ENCODE measurements around the gene RPL37A. TPM values are rescaled to one million over a fixed set of nuclear protein-coding genes. Genes with fewer than 3 reads are reported as not detected.
"Not testable (repeated sequence)": the region's sequence is repeated elsewhere in the genome, so short reads cannot be mapped to it uniquely, and the experiment has no call there.

RPL37A gene
- total RNA-seq, 1 donor from 2014 or later = 7,363 TPM

DNA sequence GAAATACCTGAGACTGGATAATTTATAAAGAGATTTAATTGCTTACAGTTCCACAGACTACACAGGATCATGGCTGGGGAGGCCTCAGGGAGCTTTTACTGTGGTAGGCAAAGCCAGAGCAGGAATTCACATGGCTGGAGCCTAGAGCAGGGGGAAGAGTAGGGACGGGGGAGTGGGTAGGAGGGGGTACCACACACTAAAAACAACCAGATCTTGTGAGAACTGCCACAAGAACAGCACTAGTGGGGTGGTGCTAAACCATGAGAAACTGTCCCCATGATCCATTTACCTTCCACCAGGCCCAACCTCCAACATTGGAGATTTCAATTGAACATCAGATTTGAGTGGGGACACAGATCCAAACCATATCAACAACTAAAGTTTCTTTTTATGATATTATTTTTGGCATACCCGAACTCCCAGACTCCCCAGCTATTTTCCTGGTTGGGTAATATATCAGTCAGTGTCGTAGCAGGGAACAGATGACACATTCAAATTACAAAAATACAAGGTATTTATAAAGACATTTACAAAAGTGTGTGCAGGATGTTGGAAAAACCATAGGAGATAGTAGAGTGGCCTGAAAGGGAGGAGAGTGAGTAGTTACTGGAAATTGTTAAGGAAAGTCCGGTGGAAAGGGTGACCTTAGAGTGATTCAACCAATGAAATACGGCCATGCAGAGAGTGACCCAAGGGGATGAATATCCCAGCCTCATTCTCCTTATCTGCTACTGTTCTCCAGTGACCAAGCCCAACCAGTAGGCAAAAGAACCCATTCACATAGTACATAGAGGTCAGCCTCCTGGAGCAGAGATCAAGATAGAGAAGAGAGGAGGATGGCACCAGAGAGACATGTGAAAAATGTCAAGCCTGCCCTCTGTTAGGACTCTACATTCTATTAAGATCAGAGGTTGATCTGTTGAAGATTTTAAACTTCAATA, 8.8 kb downstream of the RPL37A start:
- Histone ChIP-seq H3K4me1 (ENCODE audit: control insufficient read depth in 3 of 3, insufficient read depth in 3 of 3, low read length in 3 of 3) (peaks cover 0 to 6% (median 4%) of the 10 kb centered on the region in 3 donors), H3K36me3 (ENCODE audit: control insufficient read depth in 3 of 3, insufficient read depth in 3 of 3, low read length in 3 of 3) (peaks cover 7 to 11% (median 9%) of the 10 kb centered on the region in 3 donors), H3K27me3 (ENCODE audit: control insufficient read depth in 3 of 3, insufficient read depth in 3 of 3, low read length in 3 of 3) (no peaks in the 10 kb centered on the region), H3K27ac (ENCODE audit: low read depth, low read length) (no peak overlapping the region), H3K4me3 (ENCODE audit: low read length in 3 of 3) (no peak overlapping the region), H3K9me3 (ENCODE audit: control insufficient read depth in 3 of 3, low read length in 3 of 3) (no peaks in the 10 kb centered on the region), H3K9ac (ENCODE audit: low read depth in 1 of 3, low read length in 3 of 3) (no peak overlapping the region)

DNA sequence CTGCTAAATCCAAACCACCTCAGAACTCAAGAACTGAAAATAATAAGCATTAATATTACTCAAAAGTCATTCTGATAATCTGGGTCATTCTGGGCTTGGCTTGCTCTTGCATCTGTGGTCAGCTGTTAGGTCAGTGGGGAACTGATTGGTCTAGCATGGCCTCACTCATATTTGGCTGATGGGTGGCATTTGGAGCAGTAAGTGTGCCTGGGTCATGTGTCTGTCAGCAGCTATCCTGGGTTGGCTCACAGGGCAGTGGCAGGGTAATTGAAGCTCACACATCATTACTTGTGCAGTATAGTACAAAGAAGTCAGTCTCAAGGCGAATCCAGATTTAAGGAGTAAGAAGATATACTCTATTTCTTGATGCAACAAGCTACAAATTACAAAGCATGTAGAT, 9.6 kb downstream of the RPL37A start:
- no peak overlapping the region for H3K9ac ChIP-seq (ENCODE audit: low read depth in 1 of 3, low read length in 3 of 3)
- no peaks in the 10 kb centered on the region for H3K9me3 ChIP-seq (ENCODE audit: control insufficient read depth in 3 of 3, low read length in 3 of 3)
- H3K4me3 ChIP-seq (ENCODE audit: low read length in 3 of 3) = no peak overlapping the region
- H3K27ac ChIP-seq (ENCODE audit: low read depth, low read length) = no peak overlapping the region
- peaks cover 0 to 3% (median 2%) of the 10 kb centered on the region in 3 donors for H3K36me3 ChIP-seq (ENCODE audit: control insufficient read depth in 3 of 3, insufficient read depth in 3 of 3, low read length in 3 of 3)
- peaks cover 0 to 6% (median 4%) of the 10 kb centered on the region in 3 donors for H3K4me1 ChIP-seq (ENCODE audit: control insufficient read depth in 3 of 3, insufficient read depth in 3 of 3, low read length in 3 of 3)
- no peaks in the 10 kb centered on the region for H3K27me3 ChIP-seq (ENCODE audit: control insufficient read depth in 3 of 3, insufficient read depth in 3 of 3, low read length in 3 of 3)

DNA sequence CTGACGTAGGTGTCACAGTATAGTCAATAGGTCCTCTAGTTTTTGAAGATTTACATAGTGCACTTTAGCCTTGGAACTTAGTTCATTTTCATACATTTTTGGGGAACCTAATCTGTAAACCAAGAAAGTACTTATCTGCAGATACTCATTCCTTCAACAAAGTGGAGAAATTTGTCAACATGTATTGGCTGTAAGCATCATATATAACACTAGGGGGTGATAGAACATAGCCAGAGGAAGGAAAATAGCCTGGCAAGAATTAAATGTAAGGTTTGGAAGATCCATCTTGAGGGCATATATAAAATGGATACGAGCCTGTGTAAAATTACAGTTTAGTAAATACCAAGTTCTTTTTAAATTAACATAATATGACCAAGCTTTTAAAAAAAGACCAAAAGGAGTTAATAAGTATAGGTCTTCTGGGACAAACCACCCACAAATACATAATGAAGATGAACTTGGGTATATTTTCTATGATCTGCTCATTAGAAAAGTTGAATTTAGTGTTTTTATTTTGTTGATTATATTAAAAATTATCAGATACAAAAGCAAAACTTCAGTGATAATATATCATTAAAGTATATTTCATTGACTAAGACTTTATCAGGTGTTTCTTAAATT, 18.2 kb downstream of the RPL37A start:
- Histone ChIP-seq H3K9ac (ENCODE audit: low read depth in 1 of 3, low read length in 3 of 3) (no peak overlapping the region), H3K36me3 (ENCODE audit: control insufficient read depth in 3 of 3, insufficient read depth in 3 of 3, low read length in 3 of 3) (no peaks in the 10 kb centered on the region), H3K27ac (ENCODE audit: low read depth, low read length) (no peak overlapping the region), H3K4me1 (ENCODE audit: control insufficient read depth in 3 of 3, insufficient read depth in 3 of 3, low read length in 3 of 3) (no peaks in the 10 kb centered on the region), H3K9me3 (ENCODE audit: control insufficient read depth in 3 of 3, low read length in 3 of 3) (no peaks in the 10 kb centered on the region), H3K4me3 (ENCODE audit: low read length in 3 of 3) (no peak overlapping the region), H3K27me3 (ENCODE audit: control insufficient read depth in 3 of 3, insufficient read depth in 3 of 3, low read length in 3 of 3) (no peaks in the 10 kb centered on the region)

DNA sequence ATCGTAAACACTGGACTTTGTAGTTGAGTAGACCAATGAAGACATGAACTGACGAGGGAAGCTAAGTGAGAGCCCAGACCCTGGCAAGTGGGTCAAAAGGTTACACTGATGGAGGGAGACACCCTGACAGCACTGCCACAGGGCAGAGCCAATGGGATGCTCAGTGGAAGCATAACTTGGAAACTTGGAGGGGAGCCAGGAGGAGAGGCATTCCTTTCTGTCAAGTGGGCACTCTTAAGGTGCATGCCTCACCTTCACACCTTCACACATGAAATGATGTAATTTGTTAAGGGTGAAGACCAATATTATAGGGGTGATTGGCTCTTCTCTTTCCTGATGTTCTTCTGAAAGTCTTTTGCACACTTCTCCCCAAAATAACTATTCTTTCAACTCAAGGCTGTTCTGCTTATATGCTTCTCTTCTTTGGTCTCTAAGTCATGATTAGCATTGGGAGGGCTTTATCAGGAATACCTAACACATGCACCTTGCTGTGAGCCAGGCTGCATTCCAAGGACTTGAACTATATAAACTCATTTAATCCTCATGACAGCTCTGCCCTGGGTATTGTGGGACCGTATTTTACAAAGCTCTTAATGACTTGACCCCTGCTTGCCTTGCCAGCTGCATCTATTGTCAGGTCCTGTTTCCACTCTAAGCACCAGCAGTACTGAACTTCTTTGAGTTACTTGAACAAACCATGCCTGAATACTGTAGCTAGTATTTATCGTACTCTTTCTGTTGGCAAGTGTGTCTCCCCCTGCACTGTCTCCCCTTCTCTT, 19.0 kb downstream of the RPL37A start:
- Histone ChIP-seq H3K27me3 (ENCODE audit: control insufficient read depth in 3 of 3, insufficient read depth in 3 of 3, low read length in 3 of 3) (no peaks in the 10 kb centered on the region), H3K4me3 (ENCODE audit: low read length in 3 of 3) (no peak overlapping the region), H3K4me1 (ENCODE audit: control insufficient read depth in 3 of 3, insufficient read depth in 3 of 3, low read length in 3 of 3) (no peaks in the 10 kb centered on the region), H3K36me3 (ENCODE audit: control insufficient read depth in 3 of 3, insufficient read depth in 3 of 3, low read length in 3 of 3) (no peaks in the 10 kb centered on the region), H3K9me3 (ENCODE audit: control insufficient read depth in 3 of 3, low read length in 3 of 3) (no peaks in the 10 kb centered on the region), H3K27ac (ENCODE audit: low read depth, low read length) (no peak overlapping the region), H3K9ac (ENCODE audit: low read depth in 1 of 3, low read length in 3 of 3) (no peak overlapping the region)

DNA sequence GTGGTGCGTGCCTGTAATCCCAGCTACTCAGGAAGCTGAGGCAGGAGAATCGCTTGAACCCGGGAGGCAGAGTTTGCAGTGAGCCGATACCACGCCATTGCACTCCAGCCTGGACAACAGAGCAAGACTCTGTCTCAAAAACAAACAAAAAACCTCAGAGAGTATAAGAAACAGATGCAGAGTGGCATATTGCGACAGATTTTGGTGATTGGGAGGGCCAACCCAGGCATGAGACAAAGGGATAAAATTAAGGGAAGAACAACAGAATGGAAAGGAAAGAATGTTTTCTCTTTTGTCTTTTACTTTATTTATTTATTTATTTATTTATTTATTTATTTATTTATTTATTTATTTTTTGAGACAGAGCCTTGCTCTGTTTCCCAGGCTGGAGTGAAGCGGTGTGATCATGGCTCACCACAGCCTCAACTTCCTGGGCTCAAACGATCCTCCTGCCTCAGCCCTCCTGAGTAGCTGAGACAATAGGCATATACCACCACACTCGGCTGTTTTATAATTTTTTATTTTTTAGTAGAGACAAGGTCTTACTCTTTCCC, 20.0 kb downstream of the RPL37A start:
- not testable (repeated sequence) for H3K9ac ChIP-seq (ENCODE audit: low read depth in 1 of 3, low read length in 3 of 3); H3K36me3 ChIP-seq (ENCODE audit: control insufficient read depth in 3 of 3, insufficient read depth in 3 of 3, low read length in 3 of 3); H3K4me3 ChIP-seq (ENCODE audit: low read length in 3 of 3); H3K4me1 ChIP-seq (ENCODE audit: control insufficient read depth in 3 of 3, insufficient read depth in 3 of 3, low read length in 3 of 3); H3K27me3 ChIP-seq (ENCODE audit: control insufficient read depth in 3 of 3, insufficient read depth in 3 of 3, low read length in 3 of 3); H3K27ac ChIP-seq (ENCODE audit: low read depth, low read length); H3K9me3 ChIP-seq (ENCODE audit: control insufficient read depth in 3 of 3, low read length in 3 of 3)

DNA sequence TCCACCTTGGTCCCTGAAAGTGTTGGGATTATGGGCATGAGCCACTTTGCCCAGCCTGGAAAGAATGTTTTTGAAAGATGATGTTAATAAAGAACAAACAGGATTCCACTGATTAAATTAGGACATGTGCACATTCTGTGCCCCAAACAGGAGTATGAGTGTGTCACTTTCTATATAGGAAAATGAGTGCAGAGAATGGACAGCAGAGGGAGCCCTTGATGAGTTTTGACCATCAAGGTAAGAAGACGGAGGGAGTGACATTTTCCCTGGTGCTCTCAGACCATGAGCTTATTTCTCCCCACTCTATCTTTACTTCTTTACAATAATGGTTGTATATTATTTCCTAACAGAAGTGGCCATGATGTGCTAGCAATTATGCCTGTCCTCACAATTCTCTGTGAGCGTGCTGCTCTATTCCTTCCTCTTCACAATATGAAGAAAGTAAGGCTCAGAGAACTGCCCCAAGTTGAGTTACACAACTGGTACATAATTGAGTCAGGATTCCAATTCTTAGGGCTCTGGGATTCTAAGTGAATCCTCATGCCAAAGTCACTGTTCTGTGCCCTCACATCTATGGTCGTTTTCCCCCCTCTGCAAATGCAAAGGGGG, 20.6 kb downstream of the RPL37A start:
- Histone ChIP-seq H3K4me1 (ENCODE audit: control insufficient read depth in 3 of 3, insufficient read depth in 3 of 3, low read length in 3 of 3) (no peaks in the 10 kb centered on the region), H3K27me3 (ENCODE audit: control insufficient read depth in 3 of 3, insufficient read depth in 3 of 3, low read length in 3 of 3) (no peaks in the 10 kb centered on the region), H3K27ac (ENCODE audit: low read depth, low read length) (no peak overlapping the region), H3K4me3 (ENCODE audit: low read length in 3 of 3) (no peak overlapping the region), H3K36me3 (ENCODE audit: control insufficient read depth in 3 of 3, insufficient read depth in 3 of 3, low read length in 3 of 3) (no peaks in the 10 kb centered on the region), H3K9ac (ENCODE audit: low read depth in 1 of 3, low read length in 3 of 3) (no peak overlapping the region), H3K9me3 (ENCODE audit: control insufficient read depth in 3 of 3, low read length in 3 of 3) (no peaks in the 10 kb centered on the region)

DNA sequence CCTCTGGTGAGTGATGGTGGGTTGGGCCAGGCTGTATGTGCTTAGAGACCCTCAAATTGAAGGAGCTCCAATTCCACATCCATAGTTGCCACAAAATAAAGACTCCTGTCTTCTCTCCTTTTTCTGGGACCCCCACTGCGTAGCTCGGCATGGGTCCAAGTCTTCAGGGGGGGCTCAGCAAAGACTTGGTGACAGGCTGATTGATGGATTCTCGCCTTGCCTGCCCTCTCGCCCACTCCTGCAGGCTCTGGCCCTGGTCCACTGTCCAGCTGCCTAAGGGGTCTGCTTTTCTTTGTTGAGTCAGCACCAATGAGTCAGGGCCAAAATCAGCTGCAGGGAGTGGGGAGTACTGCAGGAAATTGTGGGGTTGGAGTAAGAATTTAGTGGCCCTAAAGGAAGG, 21.5 kb downstream of the RPL37A start:
- H3K27ac ChIP-seq (ENCODE audit: low read depth, low read length) = no peak overlapping the region
- no peaks in the 10 kb centered on the region for H3K4me1 ChIP-seq (ENCODE audit: control insufficient read depth in 3 of 3, insufficient read depth in 3 of 3, low read length in 3 of 3)
- no peak overlapping the region for H3K4me3 ChIP-seq (ENCODE audit: low read length in 3 of 3)
- no peak overlapping the region for H3K9ac ChIP-seq (ENCODE audit: low read depth in 1 of 3, low read length in 3 of 3)
- no peaks in the 10 kb centered on the region for H3K27me3 ChIP-seq (ENCODE audit: control insufficient read depth in 3 of 3, insufficient read depth in 3 of 3, low read length in 3 of 3)
- H3K9me3 ChIP-seq (ENCODE audit: control insufficient read depth in 3 of 3, low read length in 3 of 3) = no peaks in the 10 kb centered on the region
- no peaks in the 10 kb centered on the region for H3K36me3 ChIP-seq (ENCODE audit: control insufficient read depth in 3 of 3, insufficient read depth in 3 of 3, low read length in 3 of 3)

DNA sequence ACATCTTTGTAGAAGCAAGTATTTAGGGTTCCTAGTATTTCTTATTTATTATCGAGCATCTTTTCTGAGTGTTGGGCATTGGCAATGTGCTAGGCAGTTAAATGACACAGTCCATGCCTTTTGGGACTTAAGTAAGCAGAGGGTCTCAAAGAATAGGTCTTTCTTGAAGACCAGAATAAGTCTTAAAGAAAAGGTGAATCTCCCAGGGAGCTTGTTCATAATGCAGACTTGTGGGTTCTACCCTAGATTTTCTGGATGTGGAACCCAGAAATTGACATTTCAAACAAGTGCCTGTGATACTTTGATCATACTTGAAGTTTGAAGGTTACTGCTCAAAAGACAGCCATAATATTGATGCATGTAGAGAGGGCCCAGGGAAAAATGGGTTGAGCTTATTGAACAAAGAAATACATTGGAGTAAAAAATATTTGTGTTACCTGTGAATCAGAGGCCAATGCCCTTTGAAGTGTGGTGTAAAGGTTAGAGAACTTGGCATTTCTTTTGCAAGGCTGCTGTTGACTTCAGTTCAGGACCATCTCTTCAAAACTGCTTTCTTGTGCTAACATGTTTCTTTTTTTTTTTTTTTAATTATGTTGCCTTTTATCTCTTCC, 24.4 kb downstream of the RPL37A start:
- H3K4me3 ChIP-seq (ENCODE audit: low read length in 3 of 3) = no peak overlapping the region
- H3K27ac ChIP-seq (ENCODE audit: low read depth, low read length) = no peak overlapping the region
- H3K4me1 ChIP-seq (ENCODE audit: control insufficient read depth in 3 of 3, insufficient read depth in 3 of 3, low read length in 3 of 3) = peaks cover 0 to 5% (median 0%) of the 10 kb centered on the region in 3 donors
- H3K27me3 ChIP-seq (ENCODE audit: control insufficient read depth in 3 of 3, insufficient read depth in 3 of 3, low read length in 3 of 3) = no peaks in the 10 kb centered on the region
- no peaks in the 10 kb centered on the region for H3K36me3 ChIP-seq (ENCODE audit: control insufficient read depth in 3 of 3, insufficient read depth in 3 of 3, low read length in 3 of 3)
- H3K9me3 ChIP-seq (ENCODE audit: control insufficient read depth in 3 of 3, low read length in 3 of 3) = no peaks in the 10 kb centered on the region
- no peak overlapping the region for H3K9ac ChIP-seq (ENCODE audit: low read depth in 1 of 3, low read length in 3 of 3)

DNA sequence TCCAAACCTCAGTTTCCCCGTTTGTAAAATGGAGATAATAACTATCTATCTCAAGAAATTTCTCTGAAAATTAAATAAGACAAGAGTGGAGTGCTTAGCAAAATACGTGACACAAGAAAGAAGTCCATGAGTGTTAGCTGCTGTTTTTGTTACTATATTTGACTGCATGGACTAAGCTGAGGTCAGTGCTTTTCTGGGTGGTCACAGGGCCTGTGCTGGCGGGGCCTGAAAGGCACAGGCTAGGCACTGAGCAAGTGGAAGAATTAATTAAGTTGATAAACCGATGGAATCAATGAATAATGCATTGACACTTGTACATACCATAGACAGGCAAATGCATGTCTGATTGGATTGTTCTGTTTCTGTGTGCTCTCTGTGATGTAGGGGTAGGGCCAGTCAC, 27.3 kb downstream of the RPL37A start:
- H3K36me3 ChIP-seq (ENCODE audit: control insufficient read depth in 3 of 3, insufficient read depth in 3 of 3, low read length in 3 of 3) = no peaks in the 10 kb centered on the region
- no peaks in the 10 kb centered on the region for H3K27me3 ChIP-seq (ENCODE audit: control insufficient read depth in 3 of 3, insufficient read depth in 3 of 3, low read length in 3 of 3)
- no peaks in the 10 kb centered on the region for H3K9me3 ChIP-seq (ENCODE audit: control insufficient read depth in 3 of 3, low read length in 3 of 3)
- H3K4me1 ChIP-seq (ENCODE audit: control insufficient read depth in 3 of 3, insufficient read depth in 3 of 3, low read length in 3 of 3) = peaks cover 0 to 5% (median 0%) of the 10 kb centered on the region in 3 donors
- no peak overlapping the region for H3K9ac ChIP-seq (ENCODE audit: low read depth in 1 of 3, low read length in 3 of 3)
- no peak overlapping the region for H3K27ac ChIP-seq (ENCODE audit: low read depth, low read length)
- no peak overlapping the region for H3K4me3 ChIP-seq (ENCODE audit: low read length in 3 of 3)

Measured in skeletal muscle tissue (tissue), 4 donors.